ENCODE measurements around the gene RFTN1.

DNA sequence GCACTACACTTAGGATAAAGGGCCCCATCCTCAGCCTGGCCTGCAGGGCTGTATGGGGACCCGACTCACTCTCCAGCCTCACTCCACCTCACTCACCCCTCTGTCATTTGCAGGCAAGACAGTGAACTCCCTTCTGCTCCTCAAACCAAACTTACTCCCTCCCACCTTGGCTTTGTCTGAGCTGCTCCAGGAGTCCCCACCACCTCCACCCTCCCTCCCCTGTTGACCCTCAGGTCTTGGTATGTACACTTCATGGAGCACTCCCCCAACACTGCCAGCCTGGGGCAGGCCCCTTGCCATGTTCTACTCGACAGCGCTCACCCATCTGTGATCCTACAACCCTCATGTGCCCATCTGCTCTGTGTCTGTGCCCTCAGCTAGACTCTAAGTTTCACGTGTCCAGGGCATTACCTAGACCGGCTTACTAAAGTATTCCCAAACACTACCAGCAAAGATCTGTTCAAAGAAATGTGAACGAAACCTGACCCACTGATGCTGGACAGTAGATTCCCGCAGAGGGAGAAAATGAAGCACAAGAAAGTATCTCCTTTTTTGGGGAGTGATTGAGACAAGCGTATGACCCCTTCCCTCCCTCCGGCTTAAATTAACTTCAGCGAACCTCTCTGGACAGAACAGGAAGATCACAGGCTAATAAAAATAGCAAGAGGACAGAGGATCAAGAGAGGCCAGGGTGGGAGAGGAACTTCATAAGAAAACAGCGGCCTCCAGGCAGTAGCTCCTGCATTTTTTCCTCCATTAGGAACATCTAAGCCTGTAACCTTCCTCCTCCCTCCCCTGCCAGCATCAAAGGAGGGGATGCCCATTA is 113.2 kb downstream of the RFTN1 start:
- TF ChIP-seq, protein P1, sequence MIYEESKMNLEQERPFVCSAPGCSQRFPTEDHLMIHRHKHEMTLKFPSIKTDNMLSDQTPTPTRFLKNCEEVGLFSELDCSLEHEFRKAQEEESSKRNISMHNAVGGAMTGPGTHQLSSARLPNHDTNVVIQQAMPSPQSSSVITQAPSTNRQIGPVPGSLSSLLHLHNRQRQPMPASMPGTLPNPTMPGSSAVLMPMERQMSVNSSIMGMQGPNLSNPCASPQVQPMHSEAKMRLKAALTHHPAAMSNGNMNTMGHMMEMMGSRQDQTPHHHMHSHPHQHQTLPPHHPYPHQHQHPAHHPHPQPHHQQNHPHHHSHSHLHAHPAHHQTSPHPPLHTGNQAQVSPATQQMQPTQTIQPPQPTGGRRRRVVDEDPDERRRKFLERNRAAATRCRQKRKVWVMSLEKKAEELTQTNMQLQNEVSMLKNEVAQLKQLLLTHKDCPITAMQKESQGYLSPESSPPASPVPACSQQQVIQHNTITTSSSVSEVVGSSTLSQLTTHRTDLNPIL (CRISPR knock-in tag; IDR thresholded peaks at IDR 0.05; ENCODE audit: low read depth) = no peak
- no peak for TF ChIP-seq ZFP3 (CRISPR knock-in tag; IDR thresholded peaks at IDR 0.05)
- no peak for TF ChIP-seq OSR1 (CRISPR knock-in tag; IDR thresholded peaks at IDR 0.05)
- TF ChIP-seq ARNTL (CRISPR knock-in tag; IDR thresholded peaks at IDR 0.05; ENCODE audit: borderline replicate concordance, low read depth) = no peak
- TF ChIP-seq, protein P2, sequence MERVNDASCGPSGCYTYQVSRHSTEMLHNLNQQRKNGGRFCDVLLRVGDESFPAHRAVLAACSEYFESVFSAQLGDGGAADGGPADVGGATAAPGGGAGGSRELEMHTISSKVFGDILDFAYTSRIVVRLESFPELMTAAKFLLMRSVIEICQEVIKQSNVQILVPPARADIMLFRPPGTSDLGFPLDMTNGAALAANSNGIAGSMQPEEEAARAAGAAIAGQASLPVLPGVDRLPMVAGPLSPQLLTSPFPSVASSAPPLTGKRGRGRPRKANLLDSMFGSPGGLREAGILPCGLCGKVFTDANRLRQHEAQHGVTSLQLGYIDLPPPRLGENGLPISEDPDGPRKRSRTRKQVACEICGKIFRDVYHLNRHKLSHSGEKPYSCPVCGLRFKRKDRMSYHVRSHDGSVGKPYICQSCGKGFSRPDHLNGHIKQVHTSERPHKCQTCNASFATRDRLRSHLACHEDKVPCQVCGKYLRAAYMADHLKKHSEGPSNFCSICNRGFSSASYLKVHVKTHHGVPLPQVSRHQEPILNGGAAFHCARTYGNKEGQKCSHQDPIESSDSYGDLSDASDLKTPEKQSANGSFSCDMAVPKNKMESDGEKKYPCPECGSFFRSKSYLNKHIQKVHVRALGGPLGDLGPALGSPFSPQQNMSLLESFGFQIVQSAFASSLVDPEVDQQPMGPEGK (CRISPR knock-in tag; IDR thresholded peaks at IDR 0.05; ENCODE audit: borderline replicate concordance) = no peak
